ENCODE data around the gene GPR17.
A peak's percentile ranks its signal among the peaks of the same experiment; 100 is the strongest.

Gene GPR17

GRCh38 chr2:127671557-127672302 is 25.8 kb downstream of the GPR17 start:
- no peak for DNase-seq (ENCODE audit: low read depth)

GRCh38 chr2:127672341-127673224 is 26.6 kb downstream of the GPR17 start:
- DNase-seq (ENCODE audit: low read depth), result no peak

- no peak for DNase-seq (ENCODE audit: low read depth)
These were observed 27.5 kb downstream of the GPR17 start for GRCh38 chr2:127673291-127674069.

- peak; percentile 15 for DNase-seq (ENCODE audit: low read depth)
These were observed 28.6 kb downstream of the GPR17 start for GRCh38 chr2:127674241-127675209.

GRCh38 chr2:127675331-127676261 is 29.6 kb downstream of the GPR17 start, which contains the start of gene LIMS2:
Gene LIMS2, minus strand, starts transcription at chr2:127675530. Its CDS starts 506 bp downstream, at chr2:127675024.
- no peak for DNase-seq (ENCODE audit: low read depth)

GRCh38 chr2:127676906-127677305 is 31.0 kb downstream of the GPR17 start:
- DNase-seq (ENCODE audit: low read depth), result no peak

GRCh38 chr2:127678531-127678930 is 32.6 kb downstream of the GPR17 start:
- DNase-seq (ENCODE audit: low read depth), result no peak

GRCh38 chr2:127678991-127679390 is 33.0 kb downstream of the GPR17 start:
- DNase-seq (ENCODE audit: low read depth), result no peak

GRCh38 chr2:127679680-127680361 is 33.9 kb downstream of the GPR17 start:
- no peak for DNase-seq (ENCODE audit: low read depth)

GRCh38 chr2:127680706-127681287 is 34.8 kb downstream of the GPR17 start:
- no peak for DNase-seq (ENCODE audit: low read depth)

GRCh38 chr2:127681288-127681804 is 35.4 kb downstream of the GPR17 start:
- DNase-seq (ENCODE audit: low read depth), result no peak

GRCh38 chr2:127681976-127682857 is 36.3 kb downstream of the GPR17 start:
- DNase-seq (ENCODE audit: low read depth), result no peak

- DNase-seq (ENCODE audit: low read depth), result no peak
These were observed 37.1 kb downstream of the GPR17 start for GRCh38 chr2:127683056-127683455.

GRCh38 chr2:127683757-127684156 is 37.8 kb downstream of the GPR17 start:
- DNase-seq (ENCODE audit: low read depth), result no peak

GRCh38 chr2:127685410-127686080 is 39.6 kb downstream of the GPR17 start:
- no peak for DNase-seq (ENCODE audit: low read depth)

- DNase-seq (ENCODE audit: low read depth), result no peak
These were observed 42.5 kb downstream of the GPR17 start for GRCh38 chr2:127688405-127688804.

GRCh38 chr2:127690696-127691095 is 44.7 kb downstream of the GPR17 start:
- no peak for DNase-seq (ENCODE audit: low read depth)

Data from activated T-cell treated with anti-CD3 and anti-CD28 coated beads for 48 hours (primary cell).